ENCODE measurements around the gene FBXL3.

- TF ChIP-seq POLR2AphosphoS5 (IDR thresholded peaks at IDR 0.05; ENCODE audit: low read depth, low read length) (no peak), POLR2A (IDR thresholded peaks at IDR 0.05; ENCODE audit: low read depth, low read length) (no peak)
These were observed 50.5 kb downstream of the FBXL3 start for GRCh38 chr13:76976490-76976889.

All from GM12892 (cell line).